A549 (cell line): ENCODE results near the gene DACH2. TPM values are rescaled to one million over a fixed set of nuclear protein-coding genes. Genes with fewer than 3 reads are reported as not detected.

Experiments
- ATAC-seq, 2 experiments: fragments of 200-7000 bp in 1 of 2; fragments of >200 bp in 1 of 2; cut with Nextera tagmentation in 1 of 2; cut with Tn5 transposase in 1 of 2; 3 replicates each; pipeline versions ENCODE4 v1.8.0 to v1.9.1; 2018 to 2020; ENCODE audit warnings: mild to moderate bottlenecking in 1 of 2, moderate library complexity in 1 of 2
- CTCF ChIA-PET: fragments of 300-600 bp; sonication (Branson Sonifier 250); formaldehyde crosslinking; extraction: SDS; loops from one replicate; lab custom pipeline; 2021; ENCODE audit warnings: antibody characterized with exemption, inconsistent platforms; lab: Yijun Ruan, JAX
- POLR2A ChIA-PET: fragments of 350-600 bp; formaldehyde crosslinking; extraction: SDS; loops from one replicate; lab custom pipeline; 2021; ENCODE audit warnings: antibody characterized with exemption, inconsistent platforms; lab: Yijun Ruan, JAX
- DNase-seq, 2 experiments: peaks; one replicate each; pipeline versions ENCODE4 v3.0.0 to v3.0.0-alpha.2; 2011 to 2016; ENCODE audit warnings: low read depth in 1 of 2, low spot score in 1 of 2
- FAIRE-seq: peaks from 2 replicates; lab custom pipeline; 2011; peaks lifted over from hg19 to GRCh38; lab: Jason Lieb, UNC
- H3K27ac ChIP-seq, 2 experiments: fragments of >200 bp; sonication (Bioruptor Twin); formaldehyde crosslinking; 3 replicates each; pipeline ENCODE4 v1.5.1; 2016 to 2017
- H3K4me1 ChIP-seq: fragments of >200 bp; sonication (Bioruptor Twin); formaldehyde crosslinking; 3 replicates; pipeline ENCODE4 v1.6.1; 2016
- H3K4me2 ChIP-seq: fragments of >200 bp; sonication (Bioruptor Twin); formaldehyde crosslinking; 3 replicates; pipeline ENCODE4 v1.6.1; 2016
- H3K4me3 ChIP-seq: fragments of >200 bp; sonication (Bioruptor Twin); formaldehyde crosslinking; 3 replicates; pipeline ENCODE4 v1.5.1; 2016
- H3K9me3 ChIP-seq: fragments of >200 bp; sonication (Bioruptor Twin); formaldehyde crosslinking; 3 replicates; pipeline ENCODE4 v1.6.1; 2016
- BHLHE40 ChIP-seq: IDR thresholded peaks from 2 replicates; pipeline ENCODE4 v1.6.1; 2012; ENCODE audit warnings: low read depth, low read length, inconsistent platforms
- CBX2 ChIP-seq: fragments of 200-600 bp; sonication (generic); IDR thresholded peaks from 2 replicates; pipeline ENCODE4 v1.6.1; 2016; ENCODE audit warnings: low read depth, mild to moderate bottlenecking, borderline replicate concordance
- CTCF ChIP-seq: fragments of >200 bp; sonication (Bioruptor Twin); formaldehyde crosslinking; IDR thresholded peaks from 3 replicates; pipeline ENCODE4 v1.5.1; 2016
- EP300 ChIP-seq, 2 experiments: fragments of >200 bp; sonication (Bioruptor Twin); formaldehyde crosslinking; IDR thresholded peaks; 2 replicates in 1 of 2; 3 replicates in 1 of 2; pipeline ENCODE4 v1.6.1; 2016 to 2017
- FOSB ChIP-seq: fragments of 250-450 bp; sonication (Bioruptor Pico); IDR thresholded peaks from 2 replicates; pipeline ENCODE4 v1.5.0; 2020; ENCODE audit warnings: mild to moderate bottlenecking, moderate library complexity
- FOXS1 ChIP-seq: fragments of 250-450 bp; sonication (Bioruptor Pico); IDR thresholded peaks from 2 replicates; pipeline ENCODE4 v1.5.0; 2020; ENCODE audit warnings: mild to moderate bottlenecking, moderate library complexity
- GATA3 ChIP-seq: IDR thresholded peaks from 2 replicates; pipeline ENCODE4 v1.6.1; 2012; ENCODE audit warnings: borderline replicate concordance
- HOXA7 ChIP-seq: fragments of 250-450 bp; sonication (Bioruptor Pico); IDR thresholded peaks from 2 replicates; pipeline ENCODE4 v1.5.0; 2020; ENCODE audit warnings: mild to moderate bottlenecking, moderate library complexity
- JUNB ChIP-seq: fragments of >200 bp; sonication (Bioruptor Twin); formaldehyde crosslinking; IDR thresholded peaks from 2 replicates; pipeline ENCODE4 v1.6.1; 2016
- NR3C1 ChIP-seq: fragments of >200 bp; sonication (Bioruptor Twin); formaldehyde crosslinking; IDR thresholded peaks from 3 replicates; pipeline ENCODE4 v1.6.1; 2017
- PBX3 ChIP-seq: IDR thresholded peaks from 2 replicates; pipeline ENCODE4 v1.6.1; 2012
- PHF8 ChIP-seq: fragments of 200-600 bp; sonication (generic); IDR thresholded peaks from 2 replicates; pipeline ENCODE4 v1.6.1; 2016; ENCODE audit warnings: low read depth, mild to moderate bottlenecking, antibody characterized with exemption, moderate library complexity, borderline replicate concordance
- POLR2A ChIP-seq: IDR thresholded peaks from 2 replicates; pipeline ENCODE4 v1.6.1; 2012; ENCODE audit warnings: mild to moderate bottlenecking, low read length
- POLR2AphosphoS2 ChIP-seq: conservative IDR thresholded peaks from 2 replicates; pipeline ENCODE4 v1.6.1; 2012; ENCODE audit warnings: low read length, improper control_type of control experiment, inconsistent platforms
- RAD21 ChIP-seq, 2 experiments: fragments of >200 bp in 1 of 2; sonication (Bioruptor Twin) in 1 of 2; formaldehyde crosslinking in 1 of 2; IDR thresholded peaks in 1 of 2; conservative IDR thresholded peaks in 1 of 2; 2 replicates in 1 of 2; 3 replicates in 1 of 2; pipeline ENCODE4 v1.6.1; 2012 to 2018; ENCODE audit warnings: inconsistent platforms in 1 of 2
- RARB ChIP-seq: fragments of 250-450 bp; sonication (Bioruptor Pico); IDR thresholded peaks from 2 replicates; pipeline ENCODE4 v1.8.0; 2021; ENCODE audit warnings: mild to moderate bottlenecking, moderate library complexity
- RCOR1 ChIP-seq: fragments of 150-350 bp; IDR thresholded peaks from 2 replicates; pipeline ENCODE4 v1.6.1; 2014; ENCODE audit warnings: antibody characterized with exemption, low read length, low read depth
- RFX5 ChIP-seq: fragments of 450-650 bp; IDR thresholded peaks from 2 replicates; pipeline ENCODE4 v1.7.1; 2014; ENCODE audit warnings: antibody characterized with exemption, mild to moderate bottlenecking, moderate library complexity
- SREBF2 ChIP-seq: fragments of 450-650 bp; IDR thresholded peaks from 2 replicates; pipeline ENCODE4 v1.6.1; 2014; ENCODE audit warnings: mild to moderate bottlenecking, moderate library complexity
- TFCP2L1 ChIP-seq: fragments of 250-450 bp; sonication (Bioruptor Pico); IDR thresholded peaks from 2 replicates; pipeline ENCODE4 v1.5.0; 2021; ENCODE audit warnings: mild to moderate bottlenecking
- TP53 ChIP-seq: fragments of 250-450 bp; sonication (Bioruptor Pico); IDR thresholded peaks from 2 replicates; pipeline ENCODE4 v1.5.0; 2021; ENCODE audit warnings: mild to moderate bottlenecking, moderate library complexity
- ZFP36 ChIP-seq: fragments of 450-650 bp; IDR thresholded peaks from 2 replicates; pipeline ENCODE4 v1.6.1; 2014; ENCODE audit warnings: borderline replicate concordance; ENCODE audit not compliant: partially characterized antibody
- ZSCAN20 ChIP-seq: fragments of 250-450 bp; sonication (Bioruptor Pico); IDR thresholded peaks from 2 replicates; pipeline ENCODE4 v1.8.0; 2022; ENCODE audit warnings: mild to moderate bottlenecking, moderate library complexity
- WGBS: methylation state at CpG from one replicate; pipeline ENCODE4 v1.1.6; 2017; ENCODE audit errors: missing lambda C conversion rate; 5-methylcytosine and 5-hydroxymethylcytosine counted together
- polyA plus RNA-seq, 4 experiments: library from polyadenylated mRNA; depleted of rRNA in 3 of 4; stranded (reverse); fragments of >200 nt; fragmentation: RNase III in 1 of 4; extraction: RNeasy Plus Mini Kit Qiagen cat#74134 plus additional on column Dnase treatment in 1 of 4; gene quantifications; 2 replicates in 3 of 4; 3 replicates in 1 of 4; pipeline ENCODE4 v1.2.3, GENCODE V29; 2011 to 2017

The DACH2 gene
- polyA plus RNA-seq, 2 of the 4 experiments (the other 2 are of a cell fraction): 0.04 TPM; not detected in 1

- no peak for TF ChIP-seq RFX5
- no peak for TF ChIP-seq NR3C1
Observed at GRCh38 chrX:86194758-86195157, 46.5 kb downstream of the DACH2 start (continued).

GRCh38 chrX:86195343-86195742 is 47.1 kb downstream of the DACH2 start:
- ChIA-PET POLR2A (no interaction called here), CTCF (no interaction called here)
- WGBS: no CpG with 5 or more reads among the region's 2 CpGs
- no peaks in the 10 kb centered on the region for H3K4me1 ChIP-seq
- H3K4me3 ChIP-seq: no peak overlapping the region
- DNase-seq: no peak
- no peaks in the 10 kb centered on the region for H3K9me3 ChIP-seq
- no peak for TF ChIP-seq JUNB
- TF ChIP-seq PBX3: no peak
- no peak for TF ChIP-seq BHLHE40
- no peak for TF ChIP-seq RCOR1
- no peak for TF ChIP-seq CBX2
- TF ChIP-seq POLR2AphosphoS2: no peak
- no peak for TF ChIP-seq HOXA7 (CRISPR knock-in tag)
- no peak for TF ChIP-seq TFCP2L1 (CRISPR knock-in tag)
- TF ChIP-seq POLR2A: no peak
- no peak for TF ChIP-seq TP53 (CRISPR knock-in tag)
- no peak for TF ChIP-seq ZFP36
- H3K27ac ChIP-seq: no peak overlapping the region
- ATAC-seq: no peak
- no peak for FAIRE-seq
- H3K4me2 ChIP-seq: no peak overlapping the region

GRCh38 chrX:86197815-86198214 is 49.6 kb downstream of the DACH2 start:
- TF ChIP-seq FOSB (CRISPR knock-in tag) (no peak), FOXS1 (CRISPR knock-in tag) (no peak), SREBF2 (no peak), NR3C1 (no peak), RARB (CRISPR knock-in tag) (no peak), RAD21 (conservative IDR thresholded peaks at IDR 0.05 in 1 of 2, IDR thresholded peaks at IDR 0.05 in 1 of 2) (no peak), ZSCAN20 (no peak), ZFP36 (no peak), POLR2AphosphoS2 (no peak), EP300 (IDR thresholded peaks at IDR 0.05) (no peak), PHF8 (no peak), GATA3 (no peak), RFX5 (no peak)
- TF ChIP-seq, all 56 proteins: peak for 0
- no peak overlapping the region for H3K4me2 ChIP-seq
- FAIRE-seq: peak; percentile 51
- ChIA-PET POLR2A (no interaction called here), CTCF (no interaction called here)
- H3K4me3 ChIP-seq: no peak overlapping the region
- 0% methylated on average over 1 of the region's 1 CpG for WGBS
- H3K4me1 ChIP-seq: no peaks in the 10 kb centered on the region
- H3K27ac ChIP-seq: no peak overlapping the region
- ATAC-seq: no peak
- no peak for DNase-seq
- no peaks in the 10 kb centered on the region for H3K9me3 ChIP-seq

- 45% methylated on average over 3 of the region's 3 CpGs for WGBS
- FAIRE-seq: no peak
- Histone ChIP-seq H3K9me3 (no peaks in the 10 kb centered on the region), H3K4me3 (no peak overlapping the region), H3K27ac (no peak overlapping the region), H3K4me1 (no peaks in the 10 kb centered on the region), H3K4me2 (no peak overlapping the region)
- DNase-seq: no peak
- no peak for ATAC-seq
- POLR2A ChIA-PET: no interaction called here
- CTCF ChIA-PET: no interaction called here
- no peak for TF ChIP-seq CTCF
Observed at GRCh38 chrX:86210772-86211171, 62.5 kb downstream of the DACH2 start.
